Mammary epithelial cell (primary cell): Measurements from ENCODE around the gene RAB10.

Experiments used
- CTCF ChIP-seq, 2 donors: IDR thresholded peaks in 1 of 2; conservative IDR thresholded peaks in 1 of 2; 2 replicates each; pipeline ENCODE4 v1.5.1; 2011 to 2012; ENCODE audit warnings: inconsistent platforms in 2 of 2, low read length in 2 of 2, mild to moderate bottlenecking in 2 of 2, control low read depth in 1 of 2, low read depth in 1 of 2; ENCODE audit not compliant: insufficient read depth in 1 of 2; ENCODE audit errors: extremely low read depth in 1 of 2
- EZH2 ChIP-seq: IDR thresholded peaks from 2 replicates; pipeline ENCODE4 v1.6.1; 2012; ENCODE audit warnings: low read length, inconsistent platforms, borderline replicate concordance

- TF ChIP-seq CTCF (conservative IDR thresholded peaks at IDR 0.05 in 1 of 2, IDR thresholded peaks at IDR 0.05 in 1 of 2; ENCODE audit: extremely low read depth in 1 of 2, insufficient read depth in 1 of 2, low read depth in 1 of 2, low read length in 2 of 2) (no peak), EZH2 (no peak)
Measured at GRCh38 chr2:26081556-26081955, 47.7 kb downstream of the RAB10 start.
